Transverse colon (tissue), 3 donors: ENCODE data around the gene PTPRN2.

Experiments used
- CTCF ChIP-seq, 5 experiments: fragments of 200-600 bp in 3 of 5; fragments of 450-650 bp in 2 of 5; sonication (generic) in 3 of 5; IDR thresholded peaks; 1 replicate in 2 of 5; 2 replicates in 3 of 5; pipeline ENCODE4 v1.5.1; 2016 to 2017; ENCODE audit warnings: antibody characterized with exemption in 5 of 5, inconsistent platforms in 3 of 5, mild to moderate bottlenecking in 2 of 5, moderate library complexity in 1 of 5
- POLR2A ChIP-seq: fragments of 450-650 bp; IDR thresholded peaks from one replicate; pipeline ENCODE4 v1.6.1; 2016; ENCODE audit warnings: antibody characterized with exemption, mild to moderate bottlenecking, moderate library complexity

DNA sequence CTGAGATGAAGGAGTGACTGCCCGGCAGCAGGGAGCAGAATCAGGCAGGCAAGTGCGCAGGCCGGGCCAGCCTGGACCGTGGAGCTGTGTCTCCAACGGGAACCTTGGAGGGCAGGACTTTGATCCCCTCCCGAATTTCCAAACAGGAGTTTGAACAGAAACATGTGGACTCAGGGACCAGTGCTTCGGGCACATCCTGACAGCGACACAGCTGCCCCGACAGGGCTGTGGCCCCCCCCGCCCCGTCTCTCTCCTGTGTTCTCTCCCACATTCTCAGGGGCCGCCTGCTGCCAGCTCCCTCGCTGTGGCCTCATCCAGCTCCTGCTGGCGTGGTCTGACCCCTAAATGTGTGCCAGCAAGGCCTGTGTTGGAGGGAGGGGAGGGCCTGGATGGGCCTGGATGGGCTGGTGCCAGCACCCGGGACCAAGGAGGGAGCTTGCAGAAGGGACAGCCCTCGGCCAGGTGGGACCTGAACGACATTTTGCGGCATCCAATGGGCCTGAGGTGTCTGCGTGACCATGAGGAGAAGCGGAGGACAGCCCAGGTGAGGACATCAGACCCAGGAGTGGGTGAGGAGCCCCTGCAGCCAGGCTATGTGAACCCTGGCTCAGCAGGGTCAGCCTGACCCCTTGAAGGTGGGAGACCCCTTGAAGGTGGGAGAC is 1027.9 kb downstream of the PTPRN2 start:
- TF ChIP-seq CTCF (IDR thresholded peaks at IDR 0.05) (no peak), POLR2A (no peak)
